ENCODE data around the gene ACP4. TPM values are rescaled to one million over a fixed set of nuclear protein-coding genes. Genes with fewer than 3 reads are reported as not detected.

The ACP4 gene
- total RNA-seq, 3 donors from 2014 or later = not detected

DNA sequence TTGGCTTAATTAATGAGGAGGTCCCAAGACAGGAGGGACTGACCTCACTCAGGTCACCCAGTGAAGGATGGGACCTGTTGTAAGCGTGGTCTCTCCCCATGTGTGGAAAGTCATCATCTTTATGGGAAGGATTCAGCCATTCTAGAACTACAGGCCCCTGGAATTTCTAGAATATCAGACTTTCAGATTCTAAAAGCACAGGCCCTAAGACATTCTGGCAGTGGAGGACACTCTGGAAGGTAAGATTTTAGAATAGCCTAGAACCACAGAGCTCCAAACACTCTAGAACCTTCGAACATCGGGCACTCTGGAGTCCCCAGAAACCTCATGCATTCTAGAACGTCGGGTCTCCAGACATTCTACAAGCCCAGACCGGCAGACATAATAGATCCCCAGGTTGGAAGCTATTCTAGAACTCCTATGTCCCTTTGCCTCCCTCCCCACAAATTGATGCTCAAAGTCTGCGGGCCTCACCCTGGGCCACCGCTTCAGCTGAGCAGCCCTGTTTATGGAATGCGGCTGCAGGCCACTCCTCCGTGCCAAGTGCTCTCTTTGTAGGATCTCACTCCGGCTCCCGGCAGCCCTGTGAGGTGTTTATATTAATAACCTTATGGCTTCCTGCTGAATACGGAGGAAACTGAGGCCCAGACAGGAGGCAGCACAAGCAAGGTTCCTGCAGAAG lies 45.0 kb downstream of the ACP4 start:
- peak in 2 of 3 donors; percentile 58 to 70 for DNase-seq
- intact Hi-C loops (cut with DNase I, micrococcal nuclease) = no loop called here
- Histone ChIP-seq H3K4me1 (ENCODE audit: low read depth) (peaks cover 7% of the 10 kb centered on the region), H3K4me3 (peak overlapping the region; percentile 22), H3K36me3 (ENCODE audit: low read depth) (no peaks in the 10 kb centered on the region), H3K9me3 (no peaks in the 10 kb centered on the region)
- TF ChIP-seq, protein P1, sequence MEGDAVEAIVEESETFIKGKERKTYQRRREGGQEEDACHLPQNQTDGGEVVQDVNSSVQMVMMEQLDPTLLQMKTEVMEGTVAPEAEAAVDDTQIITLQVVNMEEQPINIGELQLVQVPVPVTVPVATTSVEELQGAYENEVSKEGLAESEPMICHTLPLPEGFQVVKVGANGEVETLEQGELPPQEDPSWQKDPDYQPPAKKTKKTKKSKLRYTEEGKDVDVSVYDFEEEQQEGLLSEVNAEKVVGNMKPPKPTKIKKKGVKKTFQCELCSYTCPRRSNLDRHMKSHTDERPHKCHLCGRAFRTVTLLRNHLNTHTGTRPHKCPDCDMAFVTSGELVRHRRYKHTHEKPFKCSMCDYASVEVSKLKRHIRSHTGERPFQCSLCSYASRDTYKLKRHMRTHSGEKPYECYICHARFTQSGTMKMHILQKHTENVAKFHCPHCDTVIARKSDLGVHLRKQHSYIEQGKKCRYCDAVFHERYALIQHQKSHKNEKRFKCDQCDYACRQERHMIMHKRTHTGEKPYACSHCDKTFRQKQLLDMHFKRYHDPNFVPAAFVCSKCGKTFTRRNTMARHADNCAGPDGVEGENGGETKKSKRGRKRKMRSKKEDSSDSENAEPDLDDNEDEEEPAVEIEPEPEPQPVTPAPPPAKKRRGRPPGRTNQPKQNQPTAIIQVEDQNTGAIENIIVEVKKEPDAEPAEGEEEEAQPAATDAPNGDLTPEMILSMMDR (IDR thresholded peaks at IDR 0.05) = no peak
- peak; percentile 67 for ATAC-seq

DNA sequence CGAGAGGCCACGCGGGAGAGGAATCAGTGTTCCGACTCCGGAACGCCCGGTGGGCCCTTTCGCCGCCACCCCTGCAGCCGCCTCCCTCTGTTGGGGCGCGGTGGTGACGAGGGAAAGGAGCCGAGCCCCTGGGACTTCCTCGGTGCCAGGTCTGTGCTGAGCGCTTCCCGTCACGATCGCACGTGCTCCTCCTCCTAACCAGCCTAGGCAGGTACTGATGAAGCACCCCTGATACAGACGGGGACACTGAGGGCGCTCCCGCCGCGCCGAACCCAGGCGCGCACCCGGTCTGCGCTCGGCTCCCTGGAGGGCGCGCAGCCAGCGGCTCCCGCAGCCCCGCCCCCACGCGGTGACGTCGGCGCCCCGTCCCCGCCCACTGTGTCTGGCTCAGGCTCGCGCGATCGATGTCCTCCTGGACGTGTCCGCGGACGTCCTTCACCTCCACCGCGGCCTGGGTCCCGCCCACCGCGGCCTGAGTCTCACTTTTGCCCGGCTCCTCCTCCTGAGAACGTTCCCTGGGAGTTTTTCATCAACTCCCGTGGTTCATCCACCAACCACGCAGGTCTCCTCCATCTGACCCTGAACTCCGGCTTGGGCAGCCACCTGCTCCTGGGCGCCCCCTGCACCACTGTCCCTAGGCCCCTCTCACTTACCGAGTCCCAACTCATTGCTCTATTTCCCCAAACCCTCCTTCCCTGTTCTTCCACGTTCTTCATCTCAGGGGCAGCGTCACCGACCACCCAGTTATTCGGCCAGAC lies 45.7 kb downstream of the ACP4 start:
- TF ChIP-seq, protein P1 (IDR thresholded peaks at IDR 0.05) = no peak

DNA sequence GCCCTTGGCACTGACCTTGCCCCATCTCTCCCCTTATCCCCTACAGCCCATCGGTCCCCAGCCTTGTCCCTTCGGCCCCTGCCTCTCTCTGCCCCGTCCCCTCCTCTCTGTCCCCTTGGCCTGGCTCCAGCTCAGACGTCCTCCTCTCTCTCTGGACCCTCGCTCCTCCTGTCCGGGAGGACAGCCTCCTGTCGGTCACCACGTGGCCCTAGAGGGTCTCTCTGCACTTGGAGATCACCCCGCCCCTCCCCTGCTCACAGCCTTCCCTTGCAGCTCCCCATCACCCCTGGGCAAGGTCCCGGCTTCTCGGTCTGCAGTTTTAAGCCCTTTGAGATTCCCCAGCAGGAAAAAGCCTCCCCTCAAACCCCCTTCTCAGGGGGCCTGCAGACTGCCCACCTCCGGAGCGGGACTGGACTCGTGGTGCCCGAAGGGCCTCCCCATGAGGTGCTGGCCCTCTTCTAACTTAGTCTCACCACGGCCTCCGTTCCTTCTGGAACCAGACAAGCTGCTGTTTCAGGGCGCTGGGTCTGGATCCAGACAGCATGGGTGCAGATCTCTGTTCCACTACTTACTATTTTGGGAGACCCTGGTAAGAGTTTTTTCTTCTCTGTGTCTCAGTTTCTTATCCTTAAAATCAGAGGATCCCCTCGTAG lies 46.5 kb downstream of the ACP4 start:
- intact Hi-C loops (cut with DNase I, micrococcal nuclease) = no loop called here
- no peaks in the 10 kb centered on the region for H3K36me3 ChIP-seq (ENCODE audit: low read depth)
- H3K4me1 ChIP-seq (ENCODE audit: low read depth) = peaks cover 7% of the 10 kb centered on the region
- H3K9me3 ChIP-seq = no peaks in the 10 kb centered on the region
- H3K4me3 ChIP-seq = no peak overlapping the region
- TF ChIP-seq, protein P1 (IDR thresholded peaks at IDR 0.05) = no peak
- DNase-seq (peak in 1 of 3 donors; percentile 62), ATAC-seq (no peak)

More for the DNA sequence above, 45.7 kb downstream of the ACP4 start:
- no peaks in the 10 kb centered on the region for H3K36me3 ChIP-seq (ENCODE audit: low read depth)
- intact Hi-C loops (cut with DNase I, micrococcal nuclease) = no loop called here
- H3K4me3 ChIP-seq = peak overlapping the region; percentile 22
- H3K9me3 ChIP-seq = no peaks in the 10 kb centered on the region
- DNase-seq = peak; percentile 87 to 95 (median 91)
- ATAC-seq = peak; percentile 97
- H3K4me1 ChIP-seq (ENCODE audit: low read depth) = peaks cover 7% of the 10 kb centered on the region

DNA sequence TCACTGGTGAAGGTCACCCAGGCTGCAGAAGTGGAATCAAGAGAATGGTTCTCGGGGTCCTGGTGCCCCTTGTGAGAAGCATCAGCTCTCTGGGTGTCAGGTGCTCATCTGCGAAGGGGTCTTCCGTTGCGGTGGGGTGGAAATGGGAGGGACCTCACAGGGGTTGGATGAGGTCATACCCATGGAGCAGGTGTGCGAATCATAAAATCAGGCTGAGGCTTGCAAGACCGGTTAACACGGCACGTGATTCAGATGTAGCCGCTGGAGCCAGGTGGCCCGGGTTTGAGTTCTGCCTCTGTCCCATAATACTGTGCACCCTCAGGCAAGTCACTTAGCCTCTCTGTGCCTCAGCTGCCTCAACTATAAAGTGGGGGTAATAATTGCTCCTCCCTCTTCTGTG lies 47.1 kb downstream of the ACP4 start:
- peaks cover 7% of the 10 kb centered on the region for H3K4me1 ChIP-seq (ENCODE audit: low read depth)
- ATAC-seq = peak; percentile 51
- H3K4me3 ChIP-seq = no peak overlapping the region
- no peaks in the 10 kb centered on the region for H3K36me3 ChIP-seq (ENCODE audit: low read depth)
- no peaks in the 10 kb centered on the region for H3K9me3 ChIP-seq
- DNase-seq = peak in 2 of 3 donors; percentile 64 to 67
- intact Hi-C loops (cut with DNase I, micrococcal nuclease) = no loop called here
- TF ChIP-seq, protein P1 (IDR thresholded peaks at IDR 0.05) = no peak

DNA sequence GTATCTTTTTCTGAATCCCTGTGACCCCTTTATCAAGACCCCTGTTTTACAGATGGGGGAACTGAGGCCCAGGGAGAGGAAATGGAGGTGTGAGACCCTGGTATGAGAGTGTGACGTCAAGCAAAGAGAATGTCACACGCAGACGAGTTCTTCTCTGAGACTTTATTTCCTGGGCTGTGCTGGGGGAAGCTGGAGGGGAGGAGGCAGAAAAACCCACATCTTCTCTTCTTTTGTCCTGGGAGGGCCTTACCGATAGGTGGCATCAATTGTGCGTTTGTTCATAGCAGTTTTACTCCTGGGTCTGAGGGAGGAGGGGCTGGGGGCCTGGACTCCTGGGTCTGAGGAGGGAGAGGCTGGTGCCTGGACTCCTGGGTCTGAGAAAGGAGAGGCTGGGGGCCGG lies 48.0 kb downstream of the ACP4 start:
- TF ChIP-seq, protein P1 (IDR thresholded peaks at IDR 0.05) = no peak
- H3K4me1 ChIP-seq (ENCODE audit: low read depth) = peaks cover 7% of the 10 kb centered on the region
- no peak overlapping the region for H3K4me3 ChIP-seq
- ATAC-seq (no peak), DNase-seq (no peak)
- peaks cover 4% of the 10 kb centered on the region for H3K9me3 ChIP-seq
- intact Hi-C loops (cut with DNase I, micrococcal nuclease) = no loop called here
- H3K36me3 ChIP-seq (ENCODE audit: low read depth) = no peaks in the 10 kb centered on the region
